ENCODE results near the gene KCNT1. TPM values are rescaled to one million over a fixed set of nuclear protein-coding genes. Genes with fewer than 3 reads are reported as not detected.

Gene KCNT1
- total RNA-seq, 1 donor from 2014 or later: 2.7 TPM

GRCh38 chr9:135700525-135700924, 1.5 kb upstream of the KCNT1 start:
- no peak for DNase-seq

DNA sequence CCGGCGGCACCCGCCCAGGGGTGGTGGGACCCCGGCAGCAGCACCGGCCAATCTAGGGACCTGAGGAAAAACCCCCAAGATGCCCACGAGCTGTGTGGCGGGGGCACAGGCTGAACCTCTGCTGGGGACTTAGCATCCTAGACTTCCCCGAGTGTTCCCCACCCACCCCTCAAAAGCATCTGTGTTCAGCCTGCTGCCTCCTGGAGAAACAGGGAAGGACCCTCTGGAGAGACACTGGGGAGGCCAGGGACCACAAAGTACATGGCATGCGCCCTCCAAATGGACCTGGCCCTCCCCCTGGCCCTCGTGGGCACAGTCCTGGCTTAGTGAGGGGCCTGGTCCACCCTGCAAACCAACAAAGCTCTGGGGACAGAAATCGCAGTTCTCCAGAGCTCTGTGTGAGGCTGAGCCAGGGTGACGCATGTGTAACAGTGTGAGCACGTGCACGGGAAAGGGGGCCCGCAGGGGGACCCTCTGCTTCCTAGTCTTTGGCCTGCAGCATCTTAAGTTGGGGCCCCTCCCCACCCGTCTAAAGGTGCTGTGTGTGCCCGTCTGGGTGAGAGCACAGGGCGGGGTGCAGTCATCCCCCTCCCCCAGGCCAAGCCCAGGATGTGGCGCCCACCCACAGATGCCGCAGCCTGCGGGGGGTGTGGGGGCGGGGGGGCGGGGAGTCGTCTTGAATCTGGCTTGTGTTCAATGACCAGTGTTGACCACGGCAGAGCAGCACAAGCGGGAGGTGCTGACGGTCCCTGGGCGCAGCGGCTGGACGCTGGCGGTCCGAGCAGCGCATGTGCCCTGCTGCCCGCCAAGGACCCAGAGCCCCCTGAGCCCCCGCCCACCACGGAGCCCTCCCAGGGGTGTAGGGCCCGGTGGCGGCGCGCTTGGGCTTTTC, 672 bp upstream of the KCNT1 start:
- DNase-seq: no peak

DNA sequence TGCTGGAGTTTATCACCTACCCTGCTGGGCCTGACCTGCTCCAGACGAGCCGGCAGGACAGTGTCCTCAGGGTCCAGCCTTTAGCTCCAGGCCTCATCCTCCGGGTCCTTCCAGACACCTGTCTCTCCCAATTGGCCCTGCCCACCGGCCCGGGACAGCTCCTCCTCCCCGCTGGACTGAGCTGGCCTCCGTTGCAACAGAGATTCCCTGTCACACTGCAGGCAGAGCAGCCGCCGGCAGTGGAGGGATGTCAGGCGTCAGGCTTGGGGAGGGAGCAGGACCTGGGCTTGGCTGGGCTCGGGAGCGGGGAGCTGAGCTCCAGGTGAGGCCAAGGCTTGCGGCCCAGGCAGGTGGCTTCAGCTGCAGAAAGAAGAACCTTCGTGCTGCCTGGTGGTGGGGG, 1.7 kb downstream of the KCNT1 start:
- peak; percentile 36 for DNase-seq

DNA sequence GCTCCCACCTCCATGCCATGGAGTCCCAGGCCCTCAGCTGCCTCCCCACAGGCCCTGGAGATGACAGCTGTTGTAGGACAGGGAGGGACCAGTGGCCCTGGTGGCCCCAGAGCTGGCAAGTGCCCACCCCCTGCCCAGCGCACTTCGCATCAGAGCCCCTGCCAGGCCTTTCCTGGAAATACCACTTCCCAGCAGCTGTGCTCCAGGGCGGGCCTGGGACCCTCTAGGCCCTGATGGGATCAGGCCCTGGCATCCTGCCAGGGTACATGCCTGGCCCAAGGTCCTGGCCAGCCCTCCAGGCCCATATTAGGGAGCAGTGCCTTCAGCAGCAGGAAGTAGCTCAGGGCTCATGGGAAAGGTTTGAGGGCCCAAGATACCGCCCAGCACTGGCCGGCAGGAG, 2.5 kb downstream of the KCNT1 start:
- DNase-seq: no peak

DNA sequence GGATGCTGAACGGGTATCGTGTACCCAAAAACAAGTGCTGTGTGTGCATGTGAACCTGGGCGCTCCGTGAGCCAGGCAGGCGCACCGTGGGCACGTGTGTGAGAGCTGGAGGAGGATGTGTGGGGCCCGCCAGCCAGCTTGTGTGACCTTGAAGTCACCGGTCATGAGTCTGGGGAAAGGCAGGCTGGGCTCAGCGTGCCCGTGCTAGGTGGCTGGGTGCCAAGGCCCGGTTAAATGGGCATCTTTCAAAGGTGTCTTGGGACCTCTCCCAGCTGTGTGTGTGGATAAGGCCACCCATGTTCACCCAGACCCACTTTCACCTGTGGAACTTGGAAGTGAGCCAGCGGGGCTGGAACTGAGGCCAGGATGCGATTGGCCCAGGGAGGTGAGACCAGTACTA, 3.4 kb downstream of the KCNT1 start:
- DNase-seq: no peak

DNA sequence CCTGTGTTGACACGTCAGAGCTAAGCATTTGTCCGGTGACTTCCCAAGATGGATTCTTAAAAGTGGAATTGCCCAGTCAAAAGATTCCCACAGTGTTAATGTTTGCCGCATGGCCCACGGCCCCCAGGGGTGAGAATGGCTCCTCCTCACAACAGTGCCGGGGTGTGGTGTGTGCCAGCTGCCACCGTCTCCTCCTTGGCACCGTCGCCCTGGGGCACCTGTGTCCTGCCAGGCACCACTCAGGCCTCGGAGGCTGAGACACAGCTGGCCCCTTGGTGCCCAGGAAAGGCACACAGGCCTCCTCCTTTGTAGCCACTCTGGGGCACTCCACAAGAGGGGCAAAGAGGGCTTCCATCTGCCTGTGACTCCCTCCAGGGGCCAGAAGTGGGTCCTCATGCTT, 4.3 kb downstream of the KCNT1 start:
- DNase-seq: no peak

GRCh38 chr9:135707252-135708138, 5.5 kb downstream of the KCNT1 start:
- DNase-seq: peak; percentile 54

GRCh38 chr9:135708164-135708563, 6.2 kb downstream of the KCNT1 start:
- DNase-seq: no peak

- no peak for DNase-seq
These were observed 9.4 kb downstream of the KCNT1 start for GRCh38 chr9:135711391-135711790.

DNA sequence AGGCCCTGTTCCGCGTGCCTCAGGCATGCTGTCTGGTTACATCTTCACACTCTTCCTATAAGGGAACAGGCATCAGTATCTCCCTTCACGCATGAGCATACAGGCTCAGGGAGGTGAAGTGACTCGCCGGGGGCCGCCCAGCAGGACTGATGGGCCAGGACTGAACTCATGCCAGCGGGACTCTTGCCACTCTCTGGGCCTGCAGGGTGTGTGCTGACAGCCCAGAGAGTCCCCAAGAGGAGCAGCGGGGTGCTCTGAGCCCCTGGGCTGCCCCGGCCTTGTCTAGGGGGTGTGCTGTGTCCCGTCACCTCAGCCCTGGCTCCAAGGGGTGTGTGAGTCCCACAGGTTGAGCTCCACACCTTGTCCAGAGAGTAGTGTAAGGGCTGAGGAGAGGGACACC, 9.9 kb downstream of the KCNT1 start:
- no peak for DNase-seq

- no peak for DNase-seq
These were observed 10.8 kb downstream of the KCNT1 start for GRCh38 chr9:135712613-135713295.

GRCh38 chr9:135714242-135715055, 12.5 kb downstream of the KCNT1 start:
- DNase-seq: no peak

DNA sequence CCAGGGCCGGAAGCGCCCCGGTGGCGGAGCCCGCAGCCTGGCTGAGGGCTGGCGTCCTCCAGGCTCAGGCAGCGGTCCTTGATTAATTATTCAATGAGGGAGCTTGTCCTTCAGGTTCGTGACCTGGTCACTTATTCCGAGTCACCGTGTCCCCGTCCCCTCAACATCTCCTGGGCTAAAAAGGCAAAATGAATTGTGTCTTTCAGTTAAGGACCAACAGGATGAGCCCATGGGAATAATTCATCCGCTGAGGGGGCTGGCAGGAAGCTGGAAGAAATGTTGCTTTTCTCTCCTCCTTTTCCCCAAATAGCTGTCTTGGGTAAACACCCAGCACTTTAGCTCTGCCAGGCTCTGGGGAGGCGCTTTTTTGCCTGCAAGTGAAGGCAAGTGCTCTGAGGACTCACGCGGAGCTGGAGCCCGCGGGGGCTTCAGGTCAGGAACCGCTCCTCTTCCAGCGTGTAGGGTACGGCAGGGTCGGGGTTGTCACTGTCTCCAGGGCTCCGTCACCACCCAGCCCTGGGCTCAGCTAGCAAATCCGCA, 13.1 kb downstream of the KCNT1 start:
- peak; percentile 37 for DNase-seq

DNA sequence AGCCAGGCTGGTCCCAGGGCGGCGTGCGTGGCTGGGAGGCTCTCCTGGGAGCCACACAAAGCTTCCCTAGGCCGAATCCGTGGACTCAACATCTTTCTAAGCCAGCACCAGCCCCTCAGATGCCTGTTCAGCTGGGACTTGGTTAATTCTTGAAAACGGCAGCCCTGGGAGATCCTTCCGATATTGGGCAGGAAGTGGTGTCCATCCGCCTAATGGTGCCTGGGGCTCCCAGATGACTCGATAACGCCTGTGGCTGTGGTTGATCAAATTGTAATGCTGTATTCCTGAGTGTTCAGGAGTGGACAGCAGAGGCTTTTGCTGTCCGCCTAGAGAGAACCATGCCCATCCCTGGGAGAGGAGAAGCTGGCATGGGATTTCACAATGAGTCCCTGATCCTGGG, 14.1 kb downstream of the KCNT1 start:
- DNase-seq: no peak

- no peak for DNase-seq
These were observed 15.4 kb downstream of the KCNT1 start for GRCh38 chr9:135717410-135717809.

DNA sequence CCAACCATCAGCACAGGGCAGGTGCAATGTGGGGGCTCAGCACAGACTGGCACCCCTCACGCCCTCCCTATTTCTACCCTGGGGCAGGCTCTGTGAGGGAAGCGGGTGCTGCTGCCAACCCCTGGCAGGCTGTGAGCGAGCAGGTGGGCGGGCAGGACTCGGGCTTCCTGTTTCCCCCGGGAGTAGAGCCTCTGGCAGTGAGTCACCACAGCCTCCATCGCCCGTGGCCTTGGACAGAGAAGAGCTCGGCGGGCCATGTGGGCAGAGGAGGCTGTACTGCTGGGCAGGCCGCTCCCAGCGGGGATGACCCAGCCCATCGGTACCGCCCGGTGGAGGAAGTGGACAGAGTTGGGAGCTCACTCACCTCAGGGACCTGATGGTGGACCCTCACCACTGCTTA, 16.6 kb downstream of the KCNT1 start:
- DNase-seq: peak; percentile 72

DNA sequence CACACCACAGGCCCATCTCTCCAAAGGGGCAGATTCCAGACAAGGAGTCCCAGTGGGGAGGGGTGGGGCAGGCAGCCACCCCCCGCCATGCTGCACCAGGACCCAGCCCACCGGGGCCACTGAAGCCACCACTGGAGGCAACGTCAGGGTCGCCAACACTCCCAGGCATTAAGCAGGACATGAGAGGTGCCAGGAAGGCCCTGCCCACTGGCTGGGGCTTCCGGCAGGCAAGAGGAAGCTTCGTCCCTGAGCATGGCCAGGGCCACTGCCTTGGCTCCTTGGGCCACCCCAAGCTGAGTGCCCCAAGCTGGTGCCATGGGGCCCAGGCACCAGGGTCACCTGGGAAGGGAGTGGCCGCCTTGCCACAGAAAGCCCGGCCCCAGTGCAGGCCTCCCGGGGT, 17.5 kb downstream of the KCNT1 start:
- DNase-seq: no peak

GRCh38 chr9:135722365-135722764, 20.4 kb downstream of the KCNT1 start:
- peak; percentile 48 for DNase-seq

DNA sequence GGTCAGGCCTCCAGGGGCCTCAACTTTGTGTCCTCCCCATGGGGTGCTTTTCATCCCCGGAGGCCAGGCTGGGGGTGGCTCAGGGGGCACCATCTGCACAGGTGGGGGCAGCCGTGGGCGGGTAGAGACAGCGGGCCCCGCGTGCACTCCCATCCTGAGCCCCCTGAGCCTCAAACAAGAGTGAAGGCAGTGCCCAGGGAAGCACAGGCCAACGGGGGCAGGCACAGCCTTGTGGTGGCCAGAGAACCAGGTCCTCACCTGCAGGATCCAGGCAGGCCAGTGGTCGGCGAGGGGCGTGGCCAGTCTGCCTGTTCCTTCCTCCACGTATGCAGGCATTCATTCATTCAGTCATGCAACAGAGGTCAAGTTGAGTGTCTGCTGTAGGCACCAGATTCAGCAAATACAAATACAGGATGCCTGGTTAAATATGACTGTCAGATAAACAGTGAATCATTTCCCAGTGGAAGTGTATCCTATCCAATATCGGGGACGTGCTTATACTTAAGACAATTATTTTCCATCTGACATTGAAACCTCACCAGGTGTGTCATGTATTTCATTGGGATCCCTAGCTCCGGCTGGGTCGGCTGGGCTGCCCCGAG, 22.3 kb downstream of the KCNT1 start:
- DNase-seq: no peak

DNA sequence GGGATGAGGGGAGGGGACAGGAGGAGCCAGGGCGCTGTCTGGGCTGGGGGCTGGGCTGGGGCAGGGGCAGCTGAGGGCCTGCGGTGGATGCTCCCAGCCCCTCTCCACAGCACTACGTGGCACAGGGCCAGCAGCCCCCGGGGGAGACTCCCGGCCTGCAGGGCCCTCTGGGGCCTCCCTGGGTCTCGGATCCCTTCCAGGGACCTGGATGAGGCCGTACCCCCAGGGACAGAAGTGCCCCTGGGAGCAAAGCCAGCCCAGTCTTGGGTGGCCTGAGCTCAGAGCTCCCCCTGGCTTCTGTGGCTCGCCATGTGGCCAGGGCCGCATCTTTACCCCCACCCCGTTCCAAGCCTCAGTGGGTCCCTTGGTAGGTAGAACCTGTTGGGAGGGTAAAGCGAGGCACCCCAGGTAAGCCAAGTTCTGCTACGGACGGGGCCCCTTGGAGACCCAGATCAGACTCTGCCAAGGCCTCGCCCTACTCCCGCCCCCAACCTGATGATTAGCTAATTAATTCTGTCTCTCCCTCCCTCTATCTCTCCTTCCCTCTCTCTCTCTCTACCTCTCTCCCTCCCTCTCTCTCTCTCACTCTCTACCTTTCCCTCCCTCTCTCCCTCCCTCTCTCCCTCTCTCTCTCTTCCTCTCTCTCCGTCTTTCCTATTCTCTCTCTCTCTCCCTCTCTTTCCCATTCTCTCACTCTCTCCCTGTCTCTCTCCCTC, 24.3 kb downstream of the KCNT1 start:
- DNase-seq: no peak
